GM19238 (cell line): ENCODE results near the gene KCNK17.

Experiments used
- DNase-seq: peaks from one replicate; pipeline ENCODE4 v3.0.0; 2011; ENCODE audit warnings: low spot score; ENCODE audit not compliant: insufficient read length

KCNK17 gene

DNA sequence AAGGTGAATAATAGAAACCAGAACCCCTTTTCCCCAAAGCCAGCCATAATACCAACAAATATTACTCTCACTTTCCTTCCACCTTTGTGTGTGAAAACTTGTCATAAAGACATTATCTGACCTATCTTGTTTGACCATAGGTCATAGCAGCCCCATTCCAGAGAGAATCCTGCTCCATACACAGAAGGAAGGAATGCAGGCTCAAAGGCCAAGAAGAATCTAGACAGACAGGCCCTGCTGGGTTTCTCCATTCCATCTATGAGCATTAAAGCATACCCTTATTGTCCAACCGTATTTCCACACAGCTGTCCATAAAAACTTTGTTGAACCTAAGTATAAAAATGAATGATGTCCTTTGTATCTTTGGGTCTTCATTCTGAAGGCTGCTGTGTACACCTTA, 44.3 kb downstream of the KCNK17 start:
- no peak for DNase-seq

DNA sequence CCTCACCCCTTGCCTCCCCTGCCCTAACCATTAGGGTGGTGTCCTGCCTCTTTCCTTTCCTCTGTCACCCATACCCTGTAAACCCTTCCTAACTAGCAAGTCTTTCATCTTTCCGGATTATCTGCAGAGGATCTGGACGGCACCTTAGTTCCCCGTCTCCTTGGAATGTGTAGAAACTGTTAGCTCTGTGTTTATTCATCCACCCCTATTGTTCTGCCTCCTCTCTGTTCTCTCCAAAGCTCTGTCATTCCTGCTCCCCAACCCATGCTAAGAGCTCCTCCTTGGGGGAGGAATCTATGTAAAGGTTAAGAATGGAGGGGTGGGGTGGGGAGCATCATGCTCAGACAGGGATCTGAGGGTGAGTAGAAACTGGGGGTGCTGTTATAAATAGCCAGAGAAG, 45.5 kb downstream of the KCNK17 start:
- DNase-seq = no peak

DNA sequence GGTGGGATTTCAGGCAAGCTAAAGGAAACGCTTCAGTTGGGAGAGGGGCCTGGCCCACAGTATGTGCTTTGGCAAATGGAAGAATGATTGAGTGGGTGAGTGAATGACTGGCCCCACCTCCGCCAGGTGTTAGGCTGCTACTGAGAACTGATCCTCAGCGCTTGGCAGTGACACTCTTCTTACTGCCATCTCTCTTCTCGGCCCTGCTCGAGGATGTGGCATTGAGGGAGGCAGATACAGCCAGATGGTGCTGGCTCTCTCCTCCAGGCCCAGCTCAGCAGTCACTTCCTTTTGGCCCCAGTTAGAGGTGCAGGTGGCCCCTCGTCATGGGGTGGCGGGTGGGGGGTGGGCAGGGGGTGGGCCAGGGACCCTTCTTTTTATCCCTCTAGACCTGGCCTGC, 46.0 kb downstream of the KCNK17 start:
- no peak for DNase-seq

DNA sequence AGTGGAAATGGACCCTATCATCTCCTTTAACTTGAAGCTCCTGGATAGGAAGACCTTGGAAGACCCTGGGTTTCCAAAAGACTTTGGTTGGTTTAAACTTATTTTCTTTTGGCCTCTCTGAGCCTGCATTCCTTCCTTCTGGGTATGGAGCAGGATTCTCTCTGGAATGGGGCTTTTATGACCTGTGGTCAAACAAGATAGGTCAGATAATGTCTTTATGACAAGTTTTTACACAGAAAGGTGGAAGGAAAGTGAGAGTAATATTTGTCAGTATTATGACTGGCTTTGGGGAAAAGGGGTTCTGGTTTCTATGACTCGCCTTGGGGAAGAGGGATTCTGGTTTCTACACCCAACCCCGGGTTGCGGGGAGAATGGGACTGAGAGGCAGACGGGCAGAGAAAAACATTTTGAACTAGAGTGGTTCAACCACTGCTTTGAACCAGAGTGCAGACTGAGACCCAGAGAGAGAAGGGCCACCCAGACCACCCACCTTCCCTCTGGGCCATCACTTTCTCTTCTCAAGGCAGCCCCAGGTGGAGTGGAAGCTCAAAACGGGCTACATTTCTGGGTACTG, 47.4 kb downstream of the KCNK17 start:
- no peak for DNase-seq

DNA sequence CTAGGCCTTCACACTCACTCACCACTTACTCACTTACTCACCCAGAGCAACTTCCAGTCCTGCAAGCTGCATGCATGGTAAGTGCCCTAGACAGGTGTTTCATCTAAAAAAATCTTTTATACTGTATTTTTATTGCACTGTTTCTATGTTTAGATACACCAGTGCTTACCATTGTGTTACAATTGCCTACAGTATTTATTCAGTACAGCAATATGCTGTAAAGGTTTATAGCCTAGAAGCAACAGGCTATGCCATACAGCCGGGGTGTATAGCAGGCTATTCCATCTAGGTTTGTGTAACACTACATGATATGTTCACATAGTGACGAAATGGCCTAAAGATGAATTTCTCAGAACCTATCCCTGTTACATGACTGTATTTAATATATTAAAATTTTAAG, 47.8 kb downstream of the KCNK17 start:
- DNase-seq = no peak

DNA sequence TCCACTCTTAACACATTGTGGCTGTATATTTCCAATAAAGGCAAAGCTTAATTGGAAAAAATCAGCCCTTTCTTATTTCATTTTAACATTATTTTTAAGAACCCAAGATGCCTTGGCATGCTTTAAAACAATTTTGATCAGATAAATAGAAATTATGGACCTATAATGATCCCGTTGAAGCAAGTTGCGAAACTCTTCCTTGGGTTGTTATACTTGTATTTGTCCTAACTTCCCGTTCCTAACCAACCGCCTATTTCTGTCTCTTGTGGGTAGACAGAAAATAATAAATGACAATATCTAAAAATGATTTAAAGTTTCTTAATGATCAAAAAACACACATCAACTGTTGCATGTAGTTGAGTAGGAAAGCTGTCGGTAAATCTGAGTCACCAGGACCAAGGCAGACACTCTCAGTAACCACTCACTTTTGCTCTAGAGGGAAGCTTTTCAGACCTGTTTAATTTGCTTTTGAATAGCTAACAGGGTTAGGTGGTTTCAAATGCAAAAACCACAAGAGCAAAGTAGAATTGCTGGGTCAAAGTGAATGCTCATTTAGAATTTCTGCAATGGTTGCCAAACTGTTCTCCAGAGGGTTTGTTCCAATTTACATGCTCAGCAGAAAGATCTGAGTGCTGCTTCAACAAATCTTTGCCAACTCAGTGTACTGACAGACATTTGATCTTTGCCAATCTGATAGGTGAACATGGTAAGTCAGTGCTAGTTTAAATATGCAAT, 50.7 kb downstream of the KCNK17 start:
- DNase-seq = no peak

DNA sequence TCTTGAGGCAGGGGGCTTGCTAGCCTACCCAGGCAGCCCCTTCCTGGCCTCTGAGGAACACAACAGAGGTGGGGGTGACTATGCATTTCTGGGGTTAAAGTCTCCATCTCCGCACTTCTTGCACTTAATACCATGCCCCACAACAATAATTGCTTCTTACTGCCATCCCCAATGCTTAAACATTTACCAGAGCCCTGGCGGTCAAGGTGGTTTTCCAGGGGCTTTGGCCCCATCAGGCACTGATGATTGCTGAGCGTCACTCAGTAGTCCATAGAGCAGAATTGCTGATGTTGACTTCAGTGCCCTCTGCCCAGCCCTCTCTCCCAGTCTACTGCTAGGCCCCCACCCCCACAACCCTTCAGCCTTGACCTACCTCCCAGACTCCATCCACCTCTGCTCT, 52.5 kb downstream of the KCNK17 start:
- DNase-seq = no peak

DNA sequence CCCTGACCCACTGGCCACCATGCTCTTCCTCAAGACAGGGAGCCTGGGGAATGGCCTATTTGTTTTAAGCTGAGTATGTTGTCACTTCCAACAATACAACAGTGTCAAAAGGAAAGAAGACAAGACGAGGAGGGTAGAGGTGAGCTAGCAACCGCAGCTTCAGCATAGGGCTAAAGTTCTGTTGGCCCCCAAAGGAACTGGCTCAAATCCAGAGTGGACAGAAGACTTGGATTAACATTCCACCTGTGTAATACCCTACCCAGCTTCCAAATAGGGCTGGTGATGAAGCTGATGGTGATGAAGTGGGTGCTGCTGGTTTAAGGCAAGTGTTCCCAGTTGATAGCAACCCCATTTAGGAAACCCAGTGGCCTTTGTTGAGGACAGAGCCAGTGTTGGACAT, 53.3 kb downstream of the KCNK17 start:
- DNase-seq = no peak

DNA sequence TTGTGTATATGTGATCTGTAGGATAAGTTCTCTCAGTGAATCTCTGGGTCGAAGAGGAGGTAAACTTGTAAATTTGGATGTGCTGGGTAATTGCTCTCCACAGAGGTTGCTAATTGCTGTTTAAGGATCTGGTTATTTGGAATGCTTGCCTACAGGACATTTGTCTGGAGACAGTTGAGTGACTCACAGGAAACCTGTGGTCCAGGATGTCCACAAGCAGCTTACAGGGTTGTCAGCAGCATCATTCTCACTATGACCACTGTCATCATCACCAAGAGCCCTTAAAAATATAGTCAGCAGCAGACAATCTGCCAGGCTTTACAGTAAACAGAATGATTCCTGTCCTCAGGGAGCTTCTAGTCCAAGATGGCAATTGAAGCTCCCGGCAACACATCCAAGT, 53.8 kb downstream of the KCNK17 start:
- no peak for DNase-seq

DNA sequence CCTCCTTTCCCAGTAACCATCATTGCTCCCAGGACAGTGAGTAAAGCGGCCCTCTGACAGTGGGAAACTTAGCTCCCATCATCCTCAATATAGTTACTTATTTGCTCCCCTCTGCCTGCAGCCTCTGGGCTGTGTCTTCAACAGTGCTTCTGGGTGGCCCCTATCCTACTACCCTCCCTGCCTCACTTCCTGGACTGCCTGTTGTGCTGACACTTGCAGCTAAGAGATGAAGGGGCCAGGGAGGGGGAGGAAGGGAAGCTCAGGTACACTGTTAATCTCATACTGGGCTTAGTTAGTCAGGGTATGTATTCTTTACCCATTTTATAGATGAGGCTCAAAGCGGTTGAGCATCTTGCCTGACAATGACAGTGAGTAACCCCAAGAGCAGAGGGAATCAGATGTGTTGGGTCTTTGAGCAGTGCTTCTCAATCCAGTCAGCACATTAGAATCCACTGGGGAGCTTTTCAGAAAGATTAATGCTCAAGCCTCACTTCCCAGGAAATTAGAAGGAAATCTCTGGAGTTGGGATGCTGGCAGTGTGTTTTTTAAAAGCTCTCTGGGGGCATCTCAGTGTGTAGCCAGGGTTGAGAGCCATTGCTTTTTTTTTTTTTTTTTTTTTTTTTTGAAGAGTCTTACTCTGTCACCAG, 57.8 kb downstream of the KCNK17 start:
- DNase-seq = no peak

DNA sequence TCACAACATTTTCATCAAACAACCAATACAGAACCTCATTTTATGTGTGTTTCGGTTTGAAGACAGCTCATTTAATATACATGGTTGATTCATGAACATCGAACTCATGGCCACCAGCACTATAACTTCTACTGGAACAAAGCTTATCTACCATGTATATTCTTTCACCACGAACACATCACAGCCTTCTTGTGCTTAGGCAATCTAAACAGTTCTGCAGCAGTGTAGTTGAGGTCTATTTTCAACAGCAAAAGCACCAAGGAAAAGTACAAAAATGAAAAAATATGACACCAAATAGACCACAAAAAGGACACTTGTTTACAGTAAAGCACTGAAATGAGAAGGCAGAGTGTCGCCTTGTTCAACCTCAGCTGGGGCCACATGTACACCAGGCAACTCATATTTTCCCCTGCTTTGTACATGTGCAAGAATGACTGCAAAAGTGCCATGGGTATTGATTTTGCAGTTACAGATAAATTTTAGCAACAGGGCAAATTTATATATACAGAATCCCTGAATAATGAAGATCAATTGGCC, 59.2 kb downstream of the KCNK17 start:
- no peak for DNase-seq

DNA sequence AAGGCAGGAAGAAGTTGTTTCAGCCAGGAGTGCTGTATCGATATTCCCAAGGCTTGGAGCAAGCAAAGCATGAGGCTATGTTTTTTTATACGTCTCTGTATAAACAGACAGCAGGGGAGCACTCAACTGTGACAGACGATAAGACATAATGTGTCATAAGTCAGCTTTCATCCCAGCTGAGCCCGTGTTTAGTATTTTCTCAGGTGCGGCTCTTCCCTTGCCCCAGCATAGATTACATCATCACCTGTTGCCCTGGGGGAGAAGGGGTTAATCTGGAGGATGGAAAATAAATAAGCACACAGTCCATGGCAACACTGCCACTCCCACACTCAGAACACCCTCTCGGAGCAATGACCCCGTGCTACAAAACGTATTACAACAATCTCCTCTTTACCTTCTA, 62.8 kb downstream of the KCNK17 start:
- DNase-seq = no peak

DNA sequence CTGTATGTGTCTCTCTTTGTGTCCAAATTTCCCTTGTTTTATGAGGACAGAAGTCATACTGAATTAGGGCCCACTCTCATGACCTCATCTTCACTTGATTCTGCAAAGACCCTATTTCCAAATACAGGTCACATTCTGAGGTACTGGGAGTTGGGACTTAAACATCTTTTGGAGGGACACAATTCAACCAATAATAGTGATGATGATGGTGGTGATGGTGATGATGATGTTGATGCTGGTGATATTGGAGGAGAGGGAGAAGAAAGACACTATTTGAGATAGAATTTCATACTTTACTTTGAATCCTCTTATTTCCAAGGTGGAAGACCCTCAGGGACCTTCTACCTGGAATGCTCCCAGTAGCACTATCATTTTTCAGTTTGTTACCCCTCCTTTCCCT, 63.7 kb downstream of the KCNK17 start:
- DNase-seq = no peak

DNA sequence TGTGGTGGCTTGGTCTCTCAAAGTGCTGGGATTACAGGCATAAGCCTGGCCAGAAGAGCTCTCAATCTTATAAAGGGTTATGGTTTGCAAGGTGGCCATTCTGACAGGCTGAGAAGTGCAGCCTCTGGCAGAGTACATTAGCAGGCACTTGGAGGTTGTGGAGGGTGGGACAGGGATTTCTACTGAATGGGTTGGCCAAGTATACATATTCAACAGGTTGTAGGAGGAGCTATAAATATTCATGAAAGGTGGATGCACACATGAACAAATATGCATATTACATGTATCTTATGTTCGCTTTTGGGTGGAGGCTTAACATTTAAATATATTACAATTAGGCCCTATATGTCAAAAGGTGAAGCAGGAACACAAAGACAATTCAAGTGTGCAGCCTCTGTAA, 64.9 kb downstream of the KCNK17 start:
- no peak for DNase-seq
